Uterus (tissue), 2 donors: Measurements from ENCODE around the gene FGF9.

ENCODE experiments used
- CTCF ChIP-seq, 4 experiments: fragments of 200-600 bp in 2 of 4; fragments of 450-650 bp in 2 of 4; sonication (generic) in 2 of 4; IDR thresholded peaks; one replicate each; pipeline ENCODE4 v1.5.1; 2016 to 2019; ENCODE audit warnings: antibody characterized with exemption in 4 of 4, mild to moderate bottlenecking in 2 of 4, moderate library complexity in 1 of 4
- POLR2A ChIP-seq, 2 donors: fragments of 450-650 bp; IDR thresholded peaks; one replicate each; pipeline ENCODE4 v1.6.1; 2016; ENCODE audit warnings: antibody characterized with exemption in 2 of 2, mild to moderate bottlenecking in 1 of 2, moderate library complexity in 1 of 2

- TF ChIP-seq CTCF (IDR thresholded peaks at IDR 0.05) (no peak), POLR2A (IDR thresholded peaks at IDR 0.05) (no peak)
Observed at GRCh38 chr13:21663197-21663596, 7.7 kb upstream of the FGF9 start.
